Measurements from ENCODE around the gene DLEU7. TPM values are rescaled to one million over a fixed set of nuclear protein-coding genes. Genes with fewer than 3 reads are reported as not detected.

DLEU7 gene
- total RNA-seq, result not detected in 2 replicates

GRCh38 chr13:50843257-50844083 is at the start of gene DLEU7:
Gene DLEU7 (minus strand): TSS chr13:50843692. CDS start chr13:50843646, 46 bp downstream.

Small RNAs within 50 kb of the gene (small RNA-seq; reads per million reads assigned to genes)
- 4.4 reads per million, percentile 90 among the genes with 10 or more reads in this experiment for gene RNA5SP28

Other genes with a start within 250 kb of the DLEU7 start
- 26.9 and 34.9 TPM in 2 replicates for gene RNASEH2B, start 66.1 kb upstream of the DLEU7 start, total RNA-seq

All from placental epithelial cell (primary cell).